ENCODE results near the gene MPG. TPM values are rescaled to one million over a fixed set of nuclear protein-coding genes. Genes with fewer than 3 reads are reported as not detected.

MPG gene
- polyA plus RNA-seq, 1 of the 3 experiments (the other 2 are of a cell fraction): 98.3 TPM

DNA sequence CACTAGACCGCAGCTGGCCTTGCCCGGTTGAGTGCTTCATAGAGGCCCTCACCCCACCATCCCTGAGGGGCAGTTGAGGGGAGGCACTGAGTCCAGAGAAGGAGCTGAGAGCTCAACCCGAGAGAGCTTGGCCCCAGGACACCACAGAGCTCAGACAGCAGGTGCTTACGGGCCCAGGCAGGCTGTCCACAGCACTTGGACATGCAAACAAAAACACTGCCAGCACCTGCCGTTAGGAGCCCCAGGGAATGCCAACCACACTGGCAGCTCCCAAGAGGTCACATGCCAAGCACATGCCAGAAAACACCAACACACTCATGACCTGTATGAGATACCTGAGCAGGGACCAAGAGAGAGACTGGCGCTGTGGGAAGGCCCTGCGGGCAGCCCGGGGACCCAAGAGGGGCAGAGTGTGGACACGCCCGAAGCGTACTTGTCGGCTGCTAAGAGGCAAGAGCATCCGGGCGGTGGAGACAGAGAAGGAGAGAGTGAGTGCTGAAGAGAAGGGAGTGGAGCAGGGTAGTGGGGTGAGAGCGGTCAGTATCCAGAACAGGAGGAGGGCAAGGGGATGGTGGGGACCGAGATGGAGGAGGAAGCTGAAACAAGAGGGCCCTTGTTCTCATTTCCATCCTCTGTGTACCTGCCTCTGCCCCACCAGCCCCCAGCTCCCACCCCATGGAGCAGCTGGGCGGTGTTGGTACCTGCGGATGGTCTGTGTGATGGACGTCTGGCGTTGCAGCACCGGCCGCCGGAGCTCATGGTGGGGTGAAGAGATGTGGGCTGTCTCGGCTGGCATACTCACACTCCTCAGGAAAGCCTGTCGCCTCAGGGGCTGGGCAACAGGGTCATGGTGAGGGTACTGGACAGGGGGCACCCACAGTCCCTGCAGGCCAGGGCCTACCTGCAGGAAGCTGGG, 13.8 kb upstream of the MPG start:
- peaks cover 48% of the 10 kb centered on the region for H4K20me1 ChIP-seq (ENCODE audit: insufficient read depth)
- POLR2A ChIA-PET: interaction anchor here (0.6 to 1.6 kb wide), 2 partner anchors 33 to 136 kb away, joined by 3 to 5 read pairs; no protein-coding TSS in a partner anchor

More for the DNA sequence above, 13.8 kb upstream of the MPG start:
- peaks cover 30% of the 10 kb centered on the region for H3K79me2 ChIP-seq (ENCODE audit: insufficient read depth)
- TF ChIP-seq, protein P1, sequence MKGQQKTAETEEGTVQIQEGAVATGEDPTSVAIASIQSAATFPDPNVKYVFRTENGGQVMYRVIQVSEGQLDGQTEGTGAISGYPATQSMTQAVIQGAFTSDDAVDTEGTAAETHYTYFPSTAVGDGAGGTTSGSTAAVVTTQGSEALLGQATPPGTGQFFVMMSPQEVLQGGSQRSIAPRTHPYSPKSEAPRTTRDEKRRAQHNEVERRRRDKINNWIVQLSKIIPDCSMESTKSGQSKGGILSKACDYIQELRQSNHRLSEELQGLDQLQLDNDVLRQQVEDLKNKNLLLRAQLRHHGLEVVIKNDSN (IDR thresholded peaks at IDR 0.05; ENCODE audit: borderline replicate concordance, low read depth): no peak
- TF ChIP-seq NRF1 (IDR thresholded peaks at IDR 0.05; ENCODE audit: low read depth, low read length): no peak
- TF ChIP-seq EZH2phosphoT487 (IDR thresholded peaks at IDR 0.05; ENCODE audit: borderline replicate concordance, low read depth): no peak
- no peak for TF ChIP-seq POLR2AphosphoS5 (IDR thresholded peaks at IDR 0.05; ENCODE audit: low read depth, low read length)
- TF ChIP-seq, protein P2, sequence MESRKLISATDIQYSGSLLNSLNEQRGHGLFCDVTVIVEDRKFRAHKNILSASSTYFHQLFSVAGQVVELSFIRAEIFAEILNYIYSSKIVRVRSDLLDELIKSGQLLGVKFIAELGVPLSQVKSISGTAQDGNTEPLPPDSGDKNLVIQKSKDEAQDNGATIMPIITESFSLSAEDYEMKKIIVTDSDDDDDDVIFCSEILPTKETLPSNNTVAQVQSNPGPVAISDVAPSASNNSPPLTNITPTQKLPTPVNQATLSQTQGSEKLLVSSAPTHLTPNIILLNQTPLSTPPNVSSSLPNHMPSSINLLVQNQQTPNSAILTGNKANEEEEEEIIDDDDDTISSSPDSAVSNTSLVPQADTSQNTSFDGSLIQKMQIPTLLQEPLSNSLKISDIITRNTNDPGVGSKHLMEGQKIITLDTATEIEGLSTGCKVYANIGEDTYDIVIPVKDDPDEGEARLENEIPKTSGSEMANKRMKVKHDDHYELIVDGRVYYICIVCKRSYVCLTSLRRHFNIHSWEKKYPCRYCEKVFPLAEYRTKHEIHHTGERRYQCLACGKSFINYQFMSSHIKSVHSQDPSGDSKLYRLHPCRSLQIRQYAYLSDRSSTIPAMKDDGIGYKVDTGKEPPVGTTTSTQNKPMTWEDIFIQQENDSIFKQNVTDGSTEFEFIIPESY (IDR thresholded peaks at IDR 0.05; ENCODE audit: borderline replicate concordance, low read depth): no peak
- TF ChIP-seq RCOR1 (IDR thresholded peaks at IDR 0.05; ENCODE audit: low read length): no peak
- TF ChIP-seq, protein P3, sequence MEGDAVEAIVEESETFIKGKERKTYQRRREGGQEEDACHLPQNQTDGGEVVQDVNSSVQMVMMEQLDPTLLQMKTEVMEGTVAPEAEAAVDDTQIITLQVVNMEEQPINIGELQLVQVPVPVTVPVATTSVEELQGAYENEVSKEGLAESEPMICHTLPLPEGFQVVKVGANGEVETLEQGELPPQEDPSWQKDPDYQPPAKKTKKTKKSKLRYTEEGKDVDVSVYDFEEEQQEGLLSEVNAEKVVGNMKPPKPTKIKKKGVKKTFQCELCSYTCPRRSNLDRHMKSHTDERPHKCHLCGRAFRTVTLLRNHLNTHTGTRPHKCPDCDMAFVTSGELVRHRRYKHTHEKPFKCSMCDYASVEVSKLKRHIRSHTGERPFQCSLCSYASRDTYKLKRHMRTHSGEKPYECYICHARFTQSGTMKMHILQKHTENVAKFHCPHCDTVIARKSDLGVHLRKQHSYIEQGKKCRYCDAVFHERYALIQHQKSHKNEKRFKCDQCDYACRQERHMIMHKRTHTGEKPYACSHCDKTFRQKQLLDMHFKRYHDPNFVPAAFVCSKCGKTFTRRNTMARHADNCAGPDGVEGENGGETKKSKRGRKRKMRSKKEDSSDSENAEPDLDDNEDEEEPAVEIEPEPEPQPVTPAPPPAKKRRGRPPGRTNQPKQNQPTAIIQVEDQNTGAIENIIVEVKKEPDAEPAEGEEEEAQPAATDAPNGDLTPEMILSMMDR (IDR thresholded peaks at IDR 0.05): no peak
- no peak for TF ChIP-seq SIN3A (IDR thresholded peaks at IDR 0.05; ENCODE audit: borderline replicate concordance, low read depth, low read length)
- no peak for TF ChIP-seq YY1 (IDR thresholded peaks at IDR 0.05; ENCODE audit: low read depth)
- TF ChIP-seq, protein P4, sequence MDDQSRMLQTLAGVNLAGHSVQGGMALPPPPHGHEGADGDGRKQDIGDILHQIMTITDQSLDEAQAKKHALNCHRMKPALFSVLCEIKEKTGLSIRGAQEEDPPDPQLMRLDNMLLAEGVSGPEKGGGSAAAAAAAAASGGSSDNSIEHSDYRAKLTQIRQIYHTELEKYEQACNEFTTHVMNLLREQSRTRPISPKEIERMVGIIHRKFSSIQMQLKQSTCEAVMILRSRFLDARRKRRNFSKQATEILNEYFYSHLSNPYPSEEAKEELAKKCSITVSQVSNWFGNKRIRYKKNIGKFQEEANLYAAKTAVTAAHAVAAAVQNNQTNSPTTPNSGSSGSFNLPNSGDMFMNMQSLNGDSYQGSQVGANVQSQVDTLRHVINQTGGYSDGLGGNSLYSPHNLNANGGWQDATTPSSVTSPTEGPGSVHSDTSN (IDR thresholded peaks at IDR 0.05): no peak
- no peak for TF ChIP-seq FOSL2 (IDR thresholded peaks at IDR 0.05; ENCODE audit: borderline replicate concordance, low read depth)
- DNase-seq: no peak
- H3K4me2 ChIP-seq: no peak overlapping the region
- H3K9ac ChIP-seq: no peak overlapping the region
- H3K27ac ChIP-seq (ENCODE audit: low read depth in 2 of 2, low read length in 1 of 2): no peak overlapping the region
- H3K9me2 ChIP-seq: no peaks in the 10 kb centered on the region
- CTCF ChIA-PET: interaction anchor here (1.1 to 21.2 kb wide), 10 partner anchors 7 to 299 kb away, joined by 4 to 793 read pairs (median 8); partner anchors contain the start of genes HBQ1 and RHBDF1
- H3K4me3 ChIP-seq (ENCODE audit: low read depth in 2 of 2, low read length in 1 of 2): no peak overlapping the region
- no peaks in the 10 kb centered on the region for H3K9me3 ChIP-seq
- H3K27me3 ChIP-seq (ENCODE audit: insufficient read depth): no peaks in the 10 kb centered on the region
- peaks cover 0 to 3% of the 10 kb centered on the region in 2 experiments; a peak in 1 of 4 replicates for H3K4me1 ChIP-seq (ENCODE audit: control insufficient read depth in 1 of 2, insufficient read depth in 2 of 2, low read depth in 1 of 2, low read length in 1 of 2)
- peaks cover 9 to 41% of the 10 kb centered on the region in 2 experiments for H3K36me3 ChIP-seq (replicated peaks in 1 of 2; ENCODE audit: control insufficient read depth in 1 of 2, insufficient read depth in 2 of 2, low read length in 1 of 2)
- no peak overlapping the region for H2AFZ ChIP-seq (ENCODE audit: low read depth)
- H3F3A ChIP-seq (replicated peaks; ENCODE audit: insufficient read depth): no peaks in the 10 kb centered on the region
- WGBS (ENCODE audit: low lambda C conversion rate): 90% methylated on average over 21 of the region's 25 CpGs
